K562 (cell line): ENCODE measurements around the gene GSTM1. TPM values are rescaled to one million over a fixed set of nuclear protein-coding genes. Genes with fewer than 3 reads are reported as not detected.

Experiments used
- ATAC-seq: fragments of 200-7000 bp; cut with Tn5 transposase; 3 replicates; pipeline ENCODE4 v1.9.1; 2020; ENCODE audit warnings: moderate library complexity
- BruUV-seq: library from RNA; stranded (reverse); fragments of 400-500 nt; replicated peaks from 2 replicates; lab custom pipeline; 2021; lab: Mats Ljungman, UMichigan
- CTCF ChIA-PET: fragments of 300-600 bp; formaldehyde crosslinking; extraction: SDS; loops from one replicate; lab custom pipeline; 2021; ENCODE audit warnings: low intra/inter-chr PET ratio; lab: Yijun Ruan, JAX
- POLR2A ChIA-PET: fragments of 300-600, 350-650 bp; sonication (Branson Sonifier 250); formaldehyde crosslinking; extraction: SDS; loops from one replicate; lab custom pipeline; 2021; ENCODE audit warnings: antibody characterized with exemption, inconsistent platforms; lab: Yijun Ruan, JAX
- DNase-seq, 4 experiments: peaks; one replicate each; pipeline versions ENCODE4 v3.0.0 to v3.0.0-alpha.2; 2011 to 2018; ENCODE audit warnings: low spot score in 3 of 4, mixed read lengths in 3 of 4; ENCODE audit errors: extremely low read depth in 1 of 4
- FAIRE-seq: peaks from 2 replicates; lab custom pipeline; 2011; peaks lifted over from hg19 to GRCh38; lab: Jason Lieb, UNC
- H2AFZ ChIP-seq: 2 replicates; pipeline ENCODE4 v1.6.0; 2011; ENCODE audit warnings: low read depth, low read length, control low read depth, inconsistent platforms
- H3K27ac ChIP-seq: fragments of 200-600 bp; 3 replicates; pipeline ENCODE4 v1.8.0; 2011; ENCODE audit warnings: low read depth, mild to moderate bottlenecking, control low read depth, inconsistent platforms, low read length, moderate library complexity, mixed read lengths; ENCODE audit errors: extremely low read depth
- H3K27me3 ChIP-seq, 2 experiments: fragments of 300-600 bp in 1 of 2; 2 replicates in 1 of 2; 3 replicates in 1 of 2; pipeline versions ENCODE4 v1.6.0 to v1.8.0; 2011; ENCODE audit warnings: inconsistent platforms in 2 of 2, low read length in 2 of 2, mild to moderate bottlenecking in 1 of 2, mixed read lengths in 1 of 2, moderate library complexity in 1 of 2; ENCODE audit not compliant: control insufficient read depth in 2 of 2, insufficient read depth in 2 of 2
- H3K36me3 ChIP-seq: fragments of 300-600 bp; 3 replicates; pipeline ENCODE4 v1.8.0; 2011; ENCODE audit warnings: mild to moderate bottlenecking, low read length, inconsistent platforms; ENCODE audit not compliant: control insufficient read depth, insufficient read depth
- H3K4me1 ChIP-seq, 2 experiments: fragments of 200-600 bp in 1 of 2; replicated peaks in 1 of 2; 2 replicates in 1 of 2; 3 replicates in 1 of 2; pipeline versions ENCODE4 v1.5.1 to v1.8.0; 2011; ENCODE audit warnings: inconsistent platforms in 2 of 2, low read length in 2 of 2, mild to moderate bottlenecking in 1 of 2, mixed read lengths in 1 of 2, moderate library complexity in 1 of 2; ENCODE audit not compliant: control insufficient read depth in 2 of 2, insufficient read depth in 2 of 2
- H3K4me2 ChIP-seq: 2 replicates; pipeline ENCODE4 v1.6.1; 2011; ENCODE audit warnings: low read length, control low read depth, inconsistent platforms, mixed read lengths; ENCODE audit not compliant: insufficient read depth
- H3K4me3 ChIP-seq: fragments of 200-600 bp; sonication (generic), shearing (Covaris generic); 2 replicates; pipeline ENCODE4 v1.5.1; 2016; ENCODE audit warnings: control low read depth, inconsistent platforms
- H3K79me2 ChIP-seq: fragments of 200-600 bp; 3 replicates; pipeline ENCODE4 v1.8.0; 2011; ENCODE audit warnings: low read length, inconsistent platforms; ENCODE audit not compliant: control insufficient read depth, insufficient read depth
- H3K9ac ChIP-seq, 2 experiments: 2 replicates each; pipeline versions ENCODE4 v1.6.0 to v1.6.1; 2011; ENCODE audit warnings: low read depth in 2 of 2, low read length in 2 of 2, control low read depth in 1 of 2, inconsistent platforms in 1 of 2, mild to moderate bottlenecking in 1 of 2, mixed read lengths in 1 of 2; ENCODE audit not compliant: insufficient read depth in 1 of 2
- H3K9me1 ChIP-seq: one replicate; pipeline ENCODE4 v1.6.0; 2011; ENCODE audit warnings: inconsistent platforms, mild to moderate bottlenecking, low read length, moderate library complexity; ENCODE audit not compliant: control insufficient read depth, insufficient read depth
- H3K9me3 ChIP-seq: replicated peaks from 2 replicates; pipeline ENCODE4 v1.5.1; 2011; ENCODE audit warnings: low read depth, low read length, inconsistent platforms; ENCODE audit not compliant: control insufficient read depth, insufficient read depth
- H4K20me1 ChIP-seq: replicated peaks from 2 replicates; pipeline ENCODE4 v1.6.1; 2011; ENCODE audit warnings: low read length, inconsistent platforms, mixed read lengths; ENCODE audit not compliant: control insufficient read depth, insufficient read depth
- ELF4 ChIP-seq: fragments of 450-650 bp; formaldehyde crosslinking; IDR thresholded peaks from 2 replicates; pipeline ENCODE4 v1.4.0; 2022; ENCODE audit warnings: missing genetic modification characterization
- PML ChIP-seq: IDR thresholded peaks from 2 replicates; pipeline ENCODE4 v1.6.1; 2012; ENCODE audit warnings: low read length, inconsistent platforms
- SNRNP70 ChIP-seq: fragments of 200-400 bp; formaldehyde crosslinking; optimal IDR thresholded peaks from 2 replicates; pipeline ENCODE3; 2017; ENCODE audit warnings: low read depth, low read length
- TCF7 ChIP-seq: sonication (generic); IDR thresholded peaks from 2 replicates; pipeline ENCODE4 v1.6.1; 2016; ENCODE audit warnings: antibody characterized with exemption, borderline replicate concordance
- TFE3 ChIP-seq: fragments of 450-650 bp; formaldehyde crosslinking; IDR thresholded peaks from 2 replicates; pipeline ENCODE4 v1.4.0; 2020; ENCODE audit warnings: mild to moderate bottlenecking, mixed read lengths
- ZNF274 ChIP-seq: IDR thresholded peaks from 2 replicates; pipeline ENCODE4 v1.6.1; 2011; ENCODE audit warnings: low read depth, mild to moderate bottlenecking, low read length, moderate library complexity, borderline replicate concordance
- ZNF354B ChIP-seq: fragments of 250-450 bp; sonication (Bioruptor Pico); IDR thresholded peaks from 2 replicates; pipeline ENCODE4 v1.4.0; 2020
- ZNF584 ChIP-seq: fragments of 200-800 bp; sonication (Bioruptor generic); IDR thresholded peaks from 2 replicates; pipeline ENCODE4 v1.6.1; 2016; ENCODE audit warnings: low read depth, mild to moderate bottlenecking, missing genetic modification characterization, missing compliant biosample characterization
- WGBS: fragments of 100-300 bp; shearing (Covaris generic); methylation state at CpG from one replicate; pipeline ENCODE4 v1.1.6; 2016; ENCODE audit warnings: low coverage, mixed read lengths; ENCODE audit not compliant: insufficient coverage; ENCODE audit errors: missing lambda C conversion rate; 5-methylcytosine and 5-hydroxymethylcytosine counted together
- in situ Hi-C: fragments of 300-500 bp; cut with MboI; formaldehyde crosslinking; loops from 4 replicates; pipeline ENCODE4 v1.15.0; 2018; ENCODE audit warnings: inconsistent platforms, mixed read lengths
- intact Hi-C: fragments of 100-400 bp; cut with micrococcal nuclease; formaldehyde crosslinking; loops from 2 replicates; pipeline ENCODE4 v1.14.2; 2022
- polyA plus RNA-seq, 8 experiments: library from polyadenylated mRNA; depleted of rRNA in 4 of 8; stranded (reverse) in 5 of 8; unstranded in 3 of 8; fragments of >200 nt; fragmentation: Nextera tagmentation in 2 of 8; fragmentation: Illumina TruSeq in 1 of 8; extraction: Ambion mirVana in 2 of 8; extraction: Trizol in 1 of 8; gene quantifications; 2 replicates each; pipeline versions ENCODE4 v1.2.1 to v1.2.3, GENCODE V29; 2011 to 2014; ENCODE audit warnings: inconsistent platforms in 1 of 8, missing spikeins in 1 of 8
- total RNA-seq, 7 experiments: library from RNA; depleted of rRNA in 6 of 7; stranded (reverse); fragments of >200 nt in 6 of 7; fragmentation: Illumina TruSeq in 2 of 7; extraction: Trizol in 2 of 7; gene quantifications; 2 replicates each; pipeline versions ENCODE4 v1.2.1 to v1.2.3, GENCODE V29; 2011 to 2021; ENCODE audit warnings: low replicate concordance in 1 of 7

The GSTM1 gene
- total and polyA plus RNA-seq, 9 of the 15 experiments (the other 6 are each of a cell fraction or from before 2014, with no cell fraction given), result not detected

DNA sequence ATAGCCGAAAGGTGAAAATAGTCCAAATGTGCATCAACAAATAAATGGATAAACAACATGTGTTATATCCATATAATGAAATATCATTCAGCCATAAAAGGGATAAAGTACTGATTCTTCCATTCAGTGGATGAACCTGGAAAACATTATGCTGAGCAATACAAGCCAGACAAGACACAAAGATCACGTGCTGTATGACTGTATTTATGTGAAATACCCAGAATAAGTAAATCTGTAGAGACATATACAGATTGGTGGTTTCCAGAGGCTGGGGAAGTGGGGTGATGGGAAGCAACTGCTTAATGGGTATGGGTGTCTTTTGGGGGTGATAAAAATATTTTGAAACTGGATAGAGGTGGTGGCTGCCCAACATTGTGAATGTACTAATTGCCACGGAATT is 45.0 kb upstream of the GSTM1 start:
- intact Hi-C loops (loop anchor here (1.0 to 10.0 kb wide), 5 partner anchors 9 to 472 kb away; partner anchors contain the start of gene UBL4B), in situ Hi-C loops (loop anchor here (5.0 to 10.0 kb wide), 3 partner anchors 130 to 372 kb away; no protein-coding TSS in a partner anchor)
- TF ChIP-seq TCF7 (no peak), ZNF584 (no peak), TFE3 (CRISPR knock-in tag) (0 out of 2 replicates have a peak, but pooled peaks have one; percentile 33), ELF4 (no peak), ZNF354B (CRISPR knock-in tag) (no peak), ZNF274 (no peak), SNRNP70 (no peak), PML (no peak)
- Histone ChIP-seq H3K27me3 (no peaks in the 10 kb centered on the region; a peak in 1 of 5 replicates), H4K20me1 (no peaks in the 10 kb centered on the region), H3K4me2 (no peak overlapping the region), H3K9ac (no peak overlapping the region), H3K79me2 (no peaks in the 10 kb centered on the region), H3K27ac (no peak overlapping the region), H2AFZ (no peak overlapping the region), H3K9me1 (no peaks in the 10 kb centered on the region), H3K4me3 (no peak overlapping the region), H3K9me3 (no peaks in the 10 kb centered on the region; the same call in 1 of the 2 replicates), H3K36me3 (no peaks in the 10 kb centered on the region), H3K4me1 (peaks cover 26 to 47% of the 10 kb centered on the region in 2 experiments)
- DNase-seq (no peak), ATAC-seq (no peak), FAIRE-seq (no peak)
- BruUV-seq, result no TSS peak
- ChIA-PET CTCF (interaction anchor here (0.6 to 6.9 kb wide), 8 partner anchors 22 to 415 kb away, joined by 3 to 77 read pairs (median 6); partner anchors contain the start of gene AHCYL1), POLR2A (no interaction called here)
- WGBS, result 18% methylated on average over 3 of the region's 3 CpGs
